Measurements from ENCODE around the gene PACRGL.

GRCh38 chr4:20735931-20736330 is 35.7 kb downstream of the PACRGL start:
- TF ChIP-seq CTCF (IDR thresholded peaks at IDR 0.05) (no peak), POLR2AphosphoS5 (IDR thresholded peaks at IDR 0.05) (no peak)
